Muscle layer of duodenum (tissue), 2 donors: ENCODE data around the gene INSM1.

Source experiments
- H3K27ac ChIP-seq: one replicate; pipeline ENCODE4 v1.7.0; 2013; ENCODE audit warnings: mild to moderate bottlenecking, low read length
- H3K27me3 ChIP-seq: one replicate; pipeline ENCODE4 v1.7.0; 2013; ENCODE audit warnings: low read depth, mild to moderate bottlenecking, control low read depth, low read length
- H3K36me3 ChIP-seq, 2 donors: one replicate each; pipeline ENCODE4 v1.7.0; 2013; ENCODE audit warnings: low read length in 2 of 2, control low read depth in 1 of 2, mild to moderate bottlenecking in 1 of 2; ENCODE audit not compliant: insufficient read depth in 2 of 2, control insufficient read depth in 1 of 2
- H3K4me1 ChIP-seq, 2 donors: one replicate each; pipeline ENCODE4 v1.7.0; 2013; ENCODE audit warnings: low read length in 2 of 2, mild to moderate bottlenecking in 2 of 2, control low read depth in 1 of 2, moderate library complexity in 1 of 2; ENCODE audit not compliant: insufficient read depth in 2 of 2, control insufficient read depth in 1 of 2
- H3K4me3 ChIP-seq, 2 donors: one replicate each; pipeline ENCODE4 v1.7.0; 2013; ENCODE audit warnings: low read length in 2 of 2, low read depth in 1 of 2, mild to moderate bottlenecking in 1 of 2
- H3K9me3 ChIP-seq, 2 donors: one replicate each; pipeline ENCODE4 v1.7.0; 2013; ENCODE audit warnings: low read length in 2 of 2, control low read depth in 1 of 2, mild to moderate bottlenecking in 1 of 2; ENCODE audit not compliant: control insufficient read depth in 1 of 2
- donor health status: healthy.

Gene INSM1

DNA sequence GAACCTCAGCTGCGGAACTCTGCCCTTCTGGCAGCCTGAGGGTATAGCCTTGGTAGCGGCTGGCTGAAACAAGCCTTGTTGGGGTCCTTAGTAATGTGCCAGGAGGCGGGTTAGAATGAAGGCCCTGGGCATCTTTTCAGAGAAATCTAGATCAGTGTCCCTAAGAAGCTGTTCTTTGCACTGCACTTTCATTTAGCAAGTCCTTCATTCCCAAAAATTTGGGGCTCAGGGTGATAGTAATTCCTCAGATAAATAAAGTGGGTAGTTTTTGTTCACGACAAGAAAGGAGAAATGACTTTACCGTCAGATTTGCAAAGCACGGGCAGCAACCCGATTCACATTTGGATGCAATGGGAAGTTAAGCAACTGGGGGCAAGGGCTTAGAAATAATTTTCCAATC lies 3.2 kb downstream of the INSM1 start:
- no peak overlapping the region for H3K27ac ChIP-seq
- peaks cover 0 to 22% of the 10 kb centered on the region in 2 donors for H3K4me1 ChIP-seq
- H3K9me3 ChIP-seq, result no peaks in the 10 kb centered on the region
- peaks cover 45% of the 10 kb centered on the region for H3K27me3 ChIP-seq
- H3K4me3 ChIP-seq, result no peak overlapping the region
- H3K36me3 ChIP-seq, result no peaks in the 10 kb centered on the region

DNA sequence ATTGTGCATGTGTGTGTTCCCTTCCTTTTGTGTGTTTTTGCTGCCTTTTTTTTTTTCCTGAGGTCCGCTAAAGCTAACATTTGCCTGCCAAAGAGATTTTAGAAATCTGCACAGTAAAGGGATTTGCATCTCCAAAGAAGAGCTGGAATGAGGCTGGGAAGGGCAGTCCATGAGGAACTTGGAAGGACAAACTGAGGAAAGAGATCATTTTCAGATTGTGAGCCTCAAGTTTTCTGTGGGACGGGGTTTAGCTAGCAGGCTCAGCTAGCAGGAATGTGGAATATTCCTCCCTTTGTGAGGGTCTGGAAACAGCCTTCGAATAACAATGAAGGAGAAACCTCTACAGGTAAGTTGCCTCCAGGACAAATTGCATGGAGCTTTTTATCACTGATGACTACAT lies 3.8 kb downstream of the INSM1 start:
- peaks cover 0 to 22% of the 10 kb centered on the region in 2 donors for H3K4me1 ChIP-seq
- H3K9me3 ChIP-seq, result no peaks in the 10 kb centered on the region
- H3K4me3 ChIP-seq, result no peak overlapping the region
- no peaks in the 10 kb centered on the region for H3K36me3 ChIP-seq
- peaks cover 40% of the 10 kb centered on the region for H3K27me3 ChIP-seq
- H3K27ac ChIP-seq, result no peak overlapping the region

DNA sequence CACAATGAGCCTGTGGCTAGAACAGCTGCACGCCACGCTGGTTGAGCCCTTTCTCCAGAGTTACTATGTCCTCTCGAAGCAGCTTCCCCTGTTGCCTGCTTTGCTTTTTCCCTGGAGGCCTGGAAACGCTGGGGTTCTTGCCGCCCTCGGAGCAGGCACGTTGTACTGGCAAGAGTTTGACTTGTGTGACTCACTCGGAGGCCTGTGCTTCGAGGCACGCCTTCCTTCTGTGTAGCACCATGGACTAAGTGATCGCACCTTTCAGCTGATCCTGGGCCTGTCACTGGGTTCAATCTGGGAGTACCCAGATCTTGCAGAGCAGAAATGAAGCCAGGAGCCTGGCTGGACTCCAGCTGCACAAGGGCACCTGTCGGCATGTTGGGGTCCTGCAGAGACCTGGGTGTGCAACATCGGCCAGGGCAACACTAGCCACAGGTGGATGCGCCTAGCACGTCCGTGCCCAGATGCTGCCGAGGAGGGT lies 5.2 kb downstream of the INSM1 start:
- Histone ChIP-seq H3K4me1 (peaks cover 0 to 13% of the 10 kb centered on the region in 2 donors), H3K4me3 (no peak overlapping the region), H3K27ac (no peak overlapping the region), H3K36me3 (no peaks in the 10 kb centered on the region), H3K9me3 (no peaks in the 10 kb centered on the region), H3K27me3 (peaks cover 34% of the 10 kb centered on the region)

DNA sequence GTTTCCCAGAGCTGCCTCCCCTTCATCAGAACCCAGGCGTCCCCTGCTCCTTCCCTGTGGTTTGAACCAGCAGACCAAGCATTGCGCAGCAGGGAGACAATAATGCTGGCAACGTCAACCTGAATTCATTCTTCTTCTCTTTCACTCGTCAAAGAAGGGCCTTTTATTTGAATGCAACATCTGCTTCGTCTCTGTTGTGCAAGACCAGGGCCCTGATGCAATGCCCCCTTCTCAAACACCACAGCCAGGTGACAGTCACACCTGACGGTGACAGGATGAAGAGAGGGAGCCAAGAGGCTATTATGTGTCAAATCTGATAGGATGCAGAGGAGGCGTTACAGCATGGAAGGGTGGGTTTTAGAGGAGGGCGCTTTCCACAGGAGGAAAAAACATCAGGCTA lies 8.0 kb downstream of the INSM1 start:
- Histone ChIP-seq H3K4me1 (no peaks in the 10 kb centered on the region), H3K27ac (no peak overlapping the region), H3K27me3 (peaks cover 21% of the 10 kb centered on the region), H3K36me3 (no peaks in the 10 kb centered on the region), H3K4me3 (no peak overlapping the region), H3K9me3 (peaks cover 0 to 4% of the 10 kb centered on the region in 2 donors)

- no peaks in the 10 kb centered on the region for H3K4me1 ChIP-seq
- no peaks in the 10 kb centered on the region for H3K9me3 ChIP-seq
- no peak overlapping the region for H3K27ac ChIP-seq
- H3K4me3 ChIP-seq, result no peak overlapping the region
- H3K36me3 ChIP-seq, result peaks cover 0 to 5% of the 10 kb centered on the region in 2 donors
- H3K27me3 ChIP-seq, result no peaks in the 10 kb centered on the region
These were observed 18.3 kb downstream of the INSM1 start for GRCh38 chr20:20386192-20386591.

DNA sequence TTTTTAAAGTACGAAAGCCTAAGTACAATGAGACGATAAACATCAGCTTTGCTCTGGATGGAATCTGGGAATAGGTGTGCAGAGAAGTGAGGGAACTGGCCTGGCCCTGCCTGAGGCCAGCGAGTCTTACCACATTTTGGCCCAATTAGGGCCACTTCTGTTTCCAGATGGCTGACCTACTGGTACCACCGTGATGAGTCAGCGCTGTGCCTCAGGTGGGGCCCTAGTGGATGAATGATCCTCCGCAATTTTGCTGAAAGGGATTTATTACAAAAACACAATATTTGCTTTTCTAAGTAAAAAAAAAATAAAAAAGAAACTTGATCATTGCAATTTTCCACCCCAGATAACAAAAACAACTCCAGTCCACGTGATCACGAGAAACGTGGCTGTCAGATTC lies 22.5 kb downstream of the INSM1 start:
- Histone ChIP-seq H3K36me3 (peaks cover 5 to 21% of the 10 kb centered on the region in 2 donors), H3K4me1 (no peaks in the 10 kb centered on the region), H3K27ac (no peak overlapping the region), H3K27me3 (no peaks in the 10 kb centered on the region), H3K4me3 (no peak overlapping the region), H3K9me3 (no peaks in the 10 kb centered on the region)

- Histone ChIP-seq H3K9me3 (no peaks in the 10 kb centered on the region), H3K4me1 (no peaks in the 10 kb centered on the region), H3K27me3 (no peaks in the 10 kb centered on the region), H3K36me3 (peaks cover 5 to 25% of the 10 kb centered on the region in 2 donors), H3K4me3 (no peak overlapping the region), H3K27ac (no peak overlapping the region)
These were observed 23.2 kb downstream of the INSM1 start for GRCh38 chr20:20391115-20391514.

- no peaks in the 10 kb centered on the region for H3K4me1 ChIP-seq
- peaks cover 5 to 28% of the 10 kb centered on the region in 2 donors for H3K36me3 ChIP-seq
These were observed 23.9 kb downstream of the INSM1 start for GRCh38 chr20:20391766-20392165.

GRCh38 chr20:20393207-20394120 lies 25.6 kb downstream of the INSM1 start:
- H3K4me3 ChIP-seq, result no peak overlapping the region
- H3K27me3 ChIP-seq, result no peaks in the 10 kb centered on the region
- H3K9me3 ChIP-seq, result no peaks in the 10 kb centered on the region
- no peak overlapping the region for H3K27ac ChIP-seq
- H3K4me1 ChIP-seq, result no peaks in the 10 kb centered on the region
- H3K36me3 ChIP-seq, result peaks cover 5 to 33% of the 10 kb centered on the region in 2 donors

More at GRCh38 chr20:20391766-20392165, 23.9 kb downstream of the INSM1 start:
- no peaks in the 10 kb centered on the region for H3K9me3 ChIP-seq
- H3K4me3 ChIP-seq, result no peak overlapping the region
- no peak overlapping the region for H3K27ac ChIP-seq
- no peaks in the 10 kb centered on the region for H3K27me3 ChIP-seq

DNA sequence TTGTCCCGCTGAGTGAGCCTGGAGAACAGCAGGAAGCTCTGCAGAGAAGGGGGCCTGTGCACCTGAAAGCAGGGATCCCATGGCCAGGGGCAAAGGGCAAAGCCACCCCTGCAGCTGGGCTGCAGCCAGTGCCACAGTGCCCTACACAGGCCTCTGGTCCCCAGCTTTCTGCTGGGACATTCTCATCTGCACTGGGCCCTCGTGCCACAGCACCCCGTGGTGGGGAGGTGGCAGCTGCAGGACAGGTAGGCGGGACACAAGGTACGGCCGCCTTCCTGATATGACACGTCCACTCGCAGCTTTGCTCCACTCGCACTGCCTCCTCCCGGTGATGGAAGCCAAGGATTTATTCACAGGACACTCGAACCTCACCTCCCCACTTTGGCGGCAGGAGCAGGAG lies 27.2 kb downstream of the INSM1 start:
- Histone ChIP-seq H3K27me3 (no peaks in the 10 kb centered on the region), H3K9me3 (no peaks in the 10 kb centered on the region), H3K36me3 (peaks cover 5 to 33% of the 10 kb centered on the region in 2 donors), H3K4me3 (no peak overlapping the region), H3K27ac (no peak overlapping the region), H3K4me1 (no peaks in the 10 kb centered on the region)

- Histone ChIP-seq H3K27ac (no peak overlapping the region), H3K27me3 (no peaks in the 10 kb centered on the region), H3K4me3 (no peak overlapping the region), H3K4me1 (no peaks in the 10 kb centered on the region), H3K36me3 (peaks cover 5 to 33% of the 10 kb centered on the region in 2 donors), H3K9me3 (no peaks in the 10 kb centered on the region)
These were observed 28.1 kb downstream of the INSM1 start for GRCh38 chr20:20395903-20396568.
